ENCODE results near the gene ABCA9.

GRCh38 chr17:69078864-69079263, 18.1 kb upstream of the ABCA9 start:
- TF ChIP-seq CTCF (IDR thresholded peaks at IDR 0.05) = no peak
- TF ChIP-seq POLR2A (IDR thresholded peaks at IDR 0.05) = no peak
